Keratinocyte (primary cell): ENCODE results near the gene PRELP.

Experiments used
- CTCF ChIP-seq, 3 experiments: IDR thresholded peaks in 1 of 3; conservative IDR thresholded peaks in 1 of 3; optimal IDR thresholded peaks in 1 of 3; 2 replicates in 2 of 3; 3 replicates in 1 of 3; pipeline versions ENCODE3 to v1.5.1; 2011; ENCODE audit warnings: low read length in 3 of 3, mild to moderate bottlenecking in 3 of 3, moderate library complexity in 2 of 3, control low read depth in 1 of 3, inconsistent platforms in 1 of 3; ENCODE audit not compliant: insufficient read depth in 2 of 3; ENCODE audit errors: extremely low read depth in 1 of 3
- EZH2 ChIP-seq: IDR thresholded peaks from one replicate; pipeline ENCODE4 v1.6.1; 2012; ENCODE audit warnings: inconsistent platforms, mild to moderate bottlenecking, low read length, moderate library complexity

- TF ChIP-seq CTCF (optimal IDR thresholded peaks at IDR 0.05 in 1 of 3, IDR thresholded peaks at IDR 0.05 in 1 of 3, conservative IDR thresholded peaks at IDR 0.05 in 1 of 3; ENCODE audit: extremely low read depth in 1 of 3, insufficient read depth in 2 of 3, low read length in 3 of 3), result no peak
- no peak for TF ChIP-seq EZH2
These were observed 33.8 kb upstream of the PRELP start for GRCh38 chr1:203441766-203442165.
